GM12873 (cell line): ENCODE data around the gene TIMM8B.

Experiments
- TF ChIP-seq, protein P1 (sequence below): IDR thresholded peaks from 2 replicates; pipeline ENCODE4 v1.5.1; 2012; ENCODE audit warnings: low read depth, mild to moderate bottlenecking, moderate library complexity, low read length, control low read depth; ENCODE audit not compliant: insufficient read depth; ENCODE audit errors: missing control alignments

The TIMM8B gene

GRCh38 chr11:112042161-112042960 lies 44.2 kb downstream of the TIMM8B start:
- TF ChIP-seq, protein P1, sequence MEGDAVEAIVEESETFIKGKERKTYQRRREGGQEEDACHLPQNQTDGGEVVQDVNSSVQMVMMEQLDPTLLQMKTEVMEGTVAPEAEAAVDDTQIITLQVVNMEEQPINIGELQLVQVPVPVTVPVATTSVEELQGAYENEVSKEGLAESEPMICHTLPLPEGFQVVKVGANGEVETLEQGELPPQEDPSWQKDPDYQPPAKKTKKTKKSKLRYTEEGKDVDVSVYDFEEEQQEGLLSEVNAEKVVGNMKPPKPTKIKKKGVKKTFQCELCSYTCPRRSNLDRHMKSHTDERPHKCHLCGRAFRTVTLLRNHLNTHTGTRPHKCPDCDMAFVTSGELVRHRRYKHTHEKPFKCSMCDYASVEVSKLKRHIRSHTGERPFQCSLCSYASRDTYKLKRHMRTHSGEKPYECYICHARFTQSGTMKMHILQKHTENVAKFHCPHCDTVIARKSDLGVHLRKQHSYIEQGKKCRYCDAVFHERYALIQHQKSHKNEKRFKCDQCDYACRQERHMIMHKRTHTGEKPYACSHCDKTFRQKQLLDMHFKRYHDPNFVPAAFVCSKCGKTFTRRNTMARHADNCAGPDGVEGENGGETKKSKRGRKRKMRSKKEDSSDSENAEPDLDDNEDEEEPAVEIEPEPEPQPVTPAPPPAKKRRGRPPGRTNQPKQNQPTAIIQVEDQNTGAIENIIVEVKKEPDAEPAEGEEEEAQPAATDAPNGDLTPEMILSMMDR: no peak

DNA sequence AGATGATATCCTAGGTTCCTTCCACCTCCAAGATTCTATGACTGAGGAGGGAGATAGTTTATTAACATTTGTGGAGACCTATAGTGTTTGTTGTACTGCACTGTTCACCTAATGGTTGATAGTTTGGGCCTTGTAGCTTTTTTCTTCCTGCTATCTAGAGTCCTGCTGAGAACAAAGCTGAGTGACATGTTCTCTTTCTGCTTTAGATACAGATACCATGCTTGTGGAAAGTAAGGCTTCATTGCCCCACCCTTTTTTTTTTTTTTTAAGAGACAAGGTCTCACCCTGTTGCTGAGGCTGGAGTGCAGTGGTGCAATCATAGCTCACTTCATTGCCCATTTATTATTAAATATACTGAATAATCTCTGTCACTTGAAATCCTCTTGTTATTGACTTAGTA lies 49.0 kb downstream of the TIMM8B start:
- TF ChIP-seq, protein P1: no peak
